ENCODE measurements around the gene ADAM8. TPM values are rescaled to one million over a fixed set of nuclear protein-coding genes. Genes with fewer than 3 reads are reported as not detected.

Gene ADAM8
- total RNA-seq, 2 donors from 2014 or later, result 3.4 to 4.6 TPM

GRCh38 chr10:133306097-133306476 is 29.4 kb upstream of the ADAM8 start:
- intact Hi-C loops (cut with DNase I), result no loop called here
- H3K36me3 ChIP-seq (replicated peaks in 1 of 2; ENCODE audit: insufficient read depth in 1 of 2, low read depth in 2 of 2), result peaks cover 1 to 5% of the 10 kb centered on the region in 2 donors
- H3K27ac ChIP-seq, result peak overlapping the region in 1 of 4 donors; percentile 56
- H3K4me1 ChIP-seq, result peaks cover 28% of the 10 kb centered on the region
- DNase-seq (no peak), ATAC-seq (no peak)
- H3K27me3 ChIP-seq, result no peaks in the 10 kb centered on the region
- 84 to 95% methylated on average over 5 of the region's 5 CpGs for WGBS, 2 donors
- no peaks in the 10 kb centered on the region for H3K9me3 ChIP-seq
- H3K4me3 ChIP-seq, result no peak overlapping the region
- TF ChIP-seq POLR2A (IDR thresholded peaks at IDR 0.05) (no peak), CTCF (IDR thresholded peaks at IDR 0.05) (no peak)

- Histone ChIP-seq H3K27ac (no peak overlapping the region), H3K36me3 (replicated peaks in 1 of 2; ENCODE audit: insufficient read depth in 1 of 2, low read depth in 2 of 2) (peaks cover 6 to 22% of the 10 kb centered on the region in 2 donors), H3K27me3 (no peaks in the 10 kb centered on the region), H3K9me3 (no peaks in the 10 kb centered on the region), H3K4me3 (no peak overlapping the region), H3K4me1 (peaks cover 19% of the 10 kb centered on the region)
- DNase-seq (no peak), ATAC-seq (no peak)
- TF ChIP-seq CTCF (IDR thresholded peaks at IDR 0.05) (no peak), POLR2A (IDR thresholded peaks at IDR 0.05) (no peak)
- WGBS, 2 donors, result 79 to 93% methylated on average over 3 to 5 of the region's 10 CpGs
- intact Hi-C loops (cut with DNase I), result no loop called here
Observed at GRCh38 chr10:133303206-133303605, 26.5 kb upstream of the ADAM8 start.

GRCh38 chr10:133302230-133302629 is 25.6 kb upstream of the ADAM8 start:
- 93% methylated on average over 14 of the region's 14 CpGs; no CpG with 5 or more reads in 1 of the 2 donors for WGBS, 2 donors
- DNase-seq (no peak), ATAC-seq (no peak)
- Histone ChIP-seq H3K27ac (no peak overlapping the region), H3K4me1 (peaks cover 10% of the 10 kb centered on the region), H3K27me3 (no peaks in the 10 kb centered on the region), H3K9me3 (no peaks in the 10 kb centered on the region), H3K4me3 (no peak overlapping the region), H3K36me3 (replicated peaks in 1 of 2; ENCODE audit: insufficient read depth in 1 of 2, low read depth in 2 of 2) (peaks cover 6 to 30% of the 10 kb centered on the region in 2 donors)
- no peak for TF ChIP-seq CTCF (IDR thresholded peaks at IDR 0.05)
- no peak for TF ChIP-seq POLR2A (IDR thresholded peaks at IDR 0.05)
- intact Hi-C loops (cut with DNase I), result no loop called here

- 94% methylated on average over 14 of the region's 14 CpGs for WGBS, 2 donors
- intact Hi-C loops (cut with DNase I), result no loop called here
- no peak for ATAC-seq
Observed at GRCh38 chr10:133299738-133300137, 23.1 kb upstream of the ADAM8 start.

More at GRCh38 chr10:133299738-133300137, 23.1 kb upstream of the ADAM8 start:
- no peaks in the 10 kb centered on the region for H3K27me3 ChIP-seq
- no peak overlapping the region for H3K4me3 ChIP-seq
- H3K36me3 ChIP-seq (replicated peaks in 1 of 2; ENCODE audit: insufficient read depth in 1 of 2, low read depth in 2 of 2), result peaks cover 6 to 52% of the 10 kb centered on the region in 2 donors
- no peak for DNase-seq
- peaks cover under 1% of the 10 kb centered on the region for H3K4me1 ChIP-seq
- no peak for TF ChIP-seq POLR2A (IDR thresholded peaks at IDR 0.05)
- TF ChIP-seq CTCF (IDR thresholded peaks at IDR 0.05), result no peak
- no peak overlapping the region for H3K27ac ChIP-seq
- no peaks in the 10 kb centered on the region for H3K9me3 ChIP-seq

Measured in body of pancreas (tissue), 4 donors.